Gastroesophageal sphincter (tissue), 4 donors: ENCODE results near the gene CCDC33. TPM values are rescaled to one million over a fixed set of nuclear protein-coding genes. Genes with fewer than 3 reads are reported as not detected.
"Not testable (repeated sequence)": the region's sequence is repeated elsewhere in the genome, so short reads cannot be mapped to it uniquely, and the experiment has no call there.

ENCODE experiments used
- ATAC-seq: fragments of 150-250 bp; one replicate; pipeline ENCODE4 v1.9.1; 2016; ENCODE audit warnings: mild to moderate bottlenecking, moderate library complexity
- H3K27ac ChIP-seq, 4 donors: fragments of 200-600 bp; sonication (generic) in 3 of 4; 1 replicate in 3 of 4; 2 replicates in 1 of 4; pipeline ENCODE4 v1.5.1; 2016 to 2019
- H3K27me3 ChIP-seq: fragments of 200-600 bp; sonication (generic); one replicate; pipeline ENCODE4 v1.5.1; 2019
- H3K36me3 ChIP-seq, 2 donors: fragments of 200-600 bp; sonication (generic); one replicate each; pipeline ENCODE4 v1.5.1; 2019; ENCODE audit warnings: control low read depth in 1 of 2
- H3K4me1 ChIP-seq, 3 donors: fragments of 200-600 bp; sonication (generic); 1 replicate in 2 of 3; 2 replicates in 1 of 3; pipeline ENCODE4 v1.5.1; 2016 to 2019; ENCODE audit warnings: control low read depth in 2 of 3
- H3K4me3 ChIP-seq, 2 donors: fragments of 200-600 bp; sonication (generic); one replicate each; pipeline ENCODE4 v1.5.1; 2019; ENCODE audit warnings: mild to moderate bottlenecking in 1 of 2, moderate library complexity in 1 of 2
- H3K9me3 ChIP-seq, 3 donors: fragments of 200-600 bp; sonication (generic); one replicate each; pipeline ENCODE4 v1.5.1; 2017 to 2019; ENCODE audit warnings: control low read depth in 2 of 3
- CTCF ChIP-seq, 4 experiments: fragments of 200-600 bp in 2 of 4; fragments of 450-650 bp in 2 of 4; sonication (generic) in 1 of 4; IDR thresholded peaks; one replicate each; pipeline ENCODE4 v1.5.1; 2017 to 2019; ENCODE audit warnings: antibody characterized with exemption in 4 of 4, mild to moderate bottlenecking in 2 of 4, moderate library complexity in 2 of 4
- EP300 ChIP-seq: sonication (generic); formaldehyde crosslinking; IDR thresholded peaks from one replicate; pipeline ENCODE4 v1.6.1; 2017; ENCODE audit warnings: antibody characterized with exemption, mild to moderate bottlenecking
- POLR2A ChIP-seq, 2 donors: fragments of 450-650 bp; IDR thresholded peaks; one replicate each; pipeline ENCODE4 v1.6.1; 2017; ENCODE audit warnings: antibody characterized with exemption in 2 of 2, mild to moderate bottlenecking in 2 of 2, moderate library complexity in 1 of 2
- POLR2AphosphoS5 ChIP-seq: sonication (generic); formaldehyde crosslinking; IDR thresholded peaks from one replicate; pipeline ENCODE4 v1.6.1; 2017; ENCODE audit warnings: antibody characterized with exemption
- WGBS, 2 donors: methylation state at CpG; one replicate each; pipeline ENCODE4 v1.1.5; 2018; ENCODE audit warnings: low coverage in 1 of 2; 5-methylcytosine and 5-hydroxymethylcytosine counted together
- total RNA-seq, 4 donors: library from RNA; depleted of rRNA; stranded (reverse); fragments of >200 nt; gene quantifications; one replicate each; pipeline ENCODE4 v1.1.0, GENCODE V29; 2016

The CCDC33 gene
- total RNA-seq, 4 donors from 2014 or later, result not detected

DNA sequence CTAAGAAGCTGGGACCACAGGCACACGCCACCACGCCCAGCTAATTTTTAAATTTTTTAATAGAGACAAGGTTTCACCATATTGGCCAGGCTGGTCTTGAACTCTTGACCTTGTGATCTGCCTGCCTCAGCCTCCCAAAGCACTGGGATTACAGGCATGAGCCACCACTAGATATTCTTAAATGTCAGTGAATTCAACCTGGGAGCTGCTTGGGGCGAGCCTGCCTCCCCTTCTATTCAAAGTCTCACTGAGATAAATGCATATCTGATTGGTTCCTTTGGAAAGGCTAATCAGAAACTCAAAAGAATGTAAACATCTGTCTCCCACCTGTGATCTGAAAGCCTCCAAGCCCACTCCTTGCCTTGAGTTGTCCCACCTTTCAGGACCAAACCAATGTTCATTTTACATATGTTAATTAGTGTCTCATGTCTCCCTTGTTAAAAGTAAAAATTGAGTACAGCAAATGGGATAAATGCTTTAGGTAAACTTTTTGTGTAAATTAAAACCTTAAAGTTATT, 116.3 kb downstream of the CCDC33 start:
- no peaks in the 10 kb centered on the region for H3K36me3 ChIP-seq
- H3K27ac ChIP-seq, result no peak overlapping the region
- WGBS, 2 donors, result 60 to 77% methylated on average over 3 of the region's 3 CpGs
- H3K9me3 ChIP-seq, result no peaks in the 10 kb centered on the region
- peaks cover 26% of the 10 kb centered on the region for H3K27me3 ChIP-seq
- no peaks in the 10 kb centered on the region for H3K4me1 ChIP-seq
- ATAC-seq, result no peak
- TF ChIP-seq POLR2AphosphoS5 (no peak), CTCF (IDR thresholded peaks at IDR 0.05) (no peak), POLR2A (IDR thresholded peaks at IDR 0.05) (no peak), EP300 (no peak)
- no peak overlapping the region for H3K4me3 ChIP-seq

DNA sequence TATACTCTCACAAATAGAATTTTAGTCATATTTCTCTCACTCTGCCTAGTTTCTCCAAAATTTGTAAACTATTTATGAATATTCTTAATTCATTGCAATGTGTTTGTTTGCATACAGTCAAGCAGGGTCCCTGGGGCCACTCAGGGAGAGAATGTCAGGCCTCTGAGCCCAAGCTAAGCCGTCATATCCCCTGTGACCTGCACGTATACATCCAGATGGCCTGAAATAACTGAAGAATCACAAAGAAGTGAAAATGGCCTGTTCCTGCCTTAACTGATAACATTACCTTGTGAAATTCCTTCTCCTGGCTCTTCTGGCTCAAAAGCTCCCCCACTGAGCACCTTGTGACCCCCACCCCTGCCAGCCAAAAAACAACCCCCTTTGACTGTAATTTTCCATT, 117.9 kb downstream of the CCDC33 start:
- H3K9me3 ChIP-seq, ATAC-seq, H3K27ac ChIP-seq, H3K4me3 ChIP-seq, H3K36me3 ChIP-seq, H3K4me1 ChIP-seq: not testable (repeated sequence)
- peaks cover 26% of the 10 kb centered on the region for H3K27me3 ChIP-seq
- 55 to 72% methylated on average over 2 of the region's 2 CpGs for WGBS, 2 donors

DNA sequence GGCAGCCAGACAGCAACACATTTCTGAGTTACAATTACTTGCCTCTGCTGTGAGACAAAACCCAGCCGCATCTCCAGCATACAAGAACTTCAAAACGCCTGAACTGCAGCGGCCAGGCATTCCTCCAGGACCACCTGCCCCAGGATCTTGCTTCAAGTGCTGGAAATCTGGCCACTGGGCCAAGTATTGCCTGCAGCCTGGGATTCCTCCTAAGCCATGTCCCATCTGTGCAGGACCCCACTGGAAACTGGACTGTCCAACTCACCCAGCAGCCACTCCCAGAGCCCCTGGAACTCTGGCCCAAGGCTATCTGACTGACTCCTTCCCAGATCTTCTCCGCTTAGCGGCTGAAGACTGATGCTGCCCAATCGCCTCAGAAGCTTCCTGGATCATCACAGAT, 119.9 kb downstream of the CCDC33 start:
- not testable (repeated sequence) for H3K4me1 ChIP-seq, ATAC-seq, H3K4me3 ChIP-seq, H3K27ac ChIP-seq, H3K9me3 ChIP-seq, H3K36me3 ChIP-seq
- peaks cover 18% of the 10 kb centered on the region for H3K27me3 ChIP-seq
- 85 to 100% methylated on average over 1 to 4 of the region's 6 CpGs for WGBS, 2 donors

DNA sequence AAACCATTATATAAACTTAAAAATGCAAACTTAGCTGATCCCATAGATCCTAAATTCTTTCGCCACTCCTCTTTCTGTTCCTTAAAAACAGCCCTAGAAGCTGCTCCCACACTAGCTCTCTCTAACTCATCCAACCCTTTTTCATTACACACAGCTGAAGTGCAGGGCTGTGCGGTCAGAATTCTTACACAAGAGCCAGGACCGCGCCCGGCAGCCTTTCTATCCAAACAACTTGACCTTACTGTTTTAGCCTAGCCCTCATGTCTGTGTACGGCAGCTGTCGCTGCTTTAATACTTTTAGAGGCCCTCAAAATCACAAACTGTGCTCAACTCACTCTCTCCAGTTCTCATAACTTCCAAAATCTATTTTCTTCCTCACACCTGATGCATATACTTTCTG, 121.4 kb downstream of the CCDC33 start:
- 45 to 100% methylated on average over 1 to 7 of the region's 7 CpGs for WGBS, 2 donors
- not testable (repeated sequence) for H3K27ac ChIP-seq, H3K36me3 ChIP-seq, H3K9me3 ChIP-seq, H3K4me3 ChIP-seq, H3K4me1 ChIP-seq, ATAC-seq
- H3K27me3 ChIP-seq, result peaks cover 10% of the 10 kb centered on the region

- not testable (repeated sequence) for H3K4me3 ChIP-seq, H3K9me3 ChIP-seq, H3K4me1 ChIP-seq, ATAC-seq, H3K27ac ChIP-seq, H3K36me3 ChIP-seq
- peaks cover 11% of the 10 kb centered on the region for H3K27me3 ChIP-seq
- 63 to 74% methylated on average over 5 of the region's 6 CpGs for WGBS, 2 donors
Observed at GRCh38 chr15:74359376-74359775, 123.2 kb downstream of the CCDC33 start.

- H3K4me1 ChIP-seq, H3K9me3 ChIP-seq, H3K36me3 ChIP-seq, H3K27ac ChIP-seq, ATAC-seq, H3K4me3 ChIP-seq: not testable (repeated sequence)
- WGBS, 2 donors, result 35 to 57% methylated on average over 1 of the region's 1 CpG
- peaks cover 13% of the 10 kb centered on the region for H3K27me3 ChIP-seq
Observed at GRCh38 chr15:74360855-74361254, 124.7 kb downstream of the CCDC33 start.

DNA sequence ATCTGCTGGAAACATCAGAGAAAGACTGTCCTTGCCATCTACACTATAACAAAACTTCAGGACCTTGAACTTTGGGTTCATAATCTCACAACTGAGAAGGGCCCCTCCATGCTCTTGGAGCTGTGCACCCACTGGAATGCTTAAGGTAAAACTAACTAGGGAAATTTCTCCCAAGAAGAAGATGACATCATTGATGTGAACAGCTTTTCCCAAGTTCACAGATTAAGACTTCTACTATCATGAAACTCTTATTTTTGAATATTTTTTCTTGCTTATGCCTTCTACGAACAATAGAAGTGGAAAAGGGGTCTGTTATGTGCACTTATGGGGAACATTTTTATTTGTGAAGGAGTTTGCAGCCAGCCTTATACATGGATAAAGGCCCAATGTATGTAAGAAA, 126.4 kb downstream of the CCDC33 start:
- H3K36me3 ChIP-seq, result no peaks in the 10 kb centered on the region
- 92 to 100% methylated on average over 1 of the region's 1 CpG for WGBS, 2 donors
- no peak for ATAC-seq

More for the DNA sequence above, 126.4 kb downstream of the CCDC33 start:
- Histone ChIP-seq H3K9me3 (no peaks in the 10 kb centered on the region), H3K27me3 (peaks cover 21% of the 10 kb centered on the region), H3K27ac (no peak overlapping the region), H3K4me3 (no peak overlapping the region), H3K4me1 (peaks cover 0 to 16% (median 4%) of the 10 kb centered on the region in 3 donors)
- no peak for TF ChIP-seq POLR2AphosphoS5
- no peak for TF ChIP-seq CTCF (IDR thresholded peaks at IDR 0.05)
- no peak for TF ChIP-seq POLR2A (IDR thresholded peaks at IDR 0.05)
- no peak for TF ChIP-seq EP300
